Right cardiac atrium (tissue), 5 donors: ENCODE measurements around the gene TFF1. TPM values are rescaled to one million over a fixed set of nuclear protein-coding genes. Genes with fewer than 3 reads are reported as not detected.

ENCODE experiments used
- ATAC-seq, 2 donors: fragments of 200-7000 bp; cut with Tn5 transposase; one replicate each; pipeline versions ENCODE4 v1.8.0 to v1.9.1; 2020; ENCODE audit warnings: moderate library complexity in 2 of 2, mild to moderate bottlenecking in 1 of 2
- DNase-seq, 3 donors: peaks; one replicate each; pipeline ENCODE4 v3.0.0-alpha.2; 2020
- H3K27ac ChIP-seq: one replicate; pipeline ENCODE4 v1.5.1; 2013; ENCODE audit warnings: mild to moderate bottlenecking, low read length, control low read depth, moderate library complexity
- H3K27me3 ChIP-seq: one replicate; pipeline ENCODE4 v1.6.1; 2013; ENCODE audit not compliant: control insufficient read depth, insufficient read depth
- H3K4me1 ChIP-seq: one replicate; pipeline ENCODE4 v1.6.1; 2013; ENCODE audit warnings: low read length; ENCODE audit not compliant: control insufficient read depth, insufficient read depth
- H3K4me3 ChIP-seq: one replicate; pipeline ENCODE4 v1.5.1; 2013; ENCODE audit warnings: low read length, control low read depth
- H3K9me3 ChIP-seq: one replicate; pipeline ENCODE4 v1.6.1; 2013; ENCODE audit warnings: low read length; ENCODE audit not compliant: control insufficient read depth
- WGBS: extraction: QIAGEN DNeasy Blood & Tissue Kit; methylation state at CpG from one replicate; pipeline ENCODE4 v1.1.7; 2013; 5-methylcytosine and 5-hydroxymethylcytosine counted together
- intact Hi-C, 4 donors: fragments of 100-400 bp; cut with DNase I; formaldehyde crosslinking; loops; one replicate each; pipeline versions ENCODE4 v1.11.0 to v1.14.0; 2022 to 2023
- polyA plus RNA-seq: library from polyadenylated mRNA; stranded (reverse); fragments of 200-250 nt; gene quantifications from one replicate; pipeline ENCODE4 v1.2.3, GENCODE V29; 2013
- total RNA-seq, 4 donors: library from RNA; stranded (reverse); fragmentation: NEBNext Ultra II Directional; extraction: Animal tissue kit (Norgen Biotek cat#: 25700); gene quantifications; one replicate each; pipeline ENCODE4 v1.2.1, GENCODE V29; 2021
- donor health status: healthy with polysubstance abuse.
- donor health status: DM: no; HTN: yes; CAD: no.
- donor health status: DM: no; HTN: no; CAD: no.
- donor health status: DM: no; HTN: yes; CAD: no; lungs with severe emphysema.
- donor health status: DM: yes; HTN: yes; CAD: no.

Gene TFF1
- total and polyA plus RNA-seq, 5 donors: not detected

GRCh38 chr21:42321845-42322244, 44.5 kb downstream of the TFF1 start:
- H3K9me3 ChIP-seq: no peaks in the 10 kb centered on the region
- no peak overlapping the region for H3K27ac ChIP-seq
- DNase-seq (no peak), ATAC-seq (no peak)
- intact Hi-C loops: no loop called here
- H3K4me3 ChIP-seq: no peak overlapping the region
- WGBS: 88% methylated on average over 4 of the region's 4 CpGs
- no peaks in the 10 kb centered on the region for H3K4me1 ChIP-seq
- no peaks in the 10 kb centered on the region for H3K27me3 ChIP-seq

DNA sequence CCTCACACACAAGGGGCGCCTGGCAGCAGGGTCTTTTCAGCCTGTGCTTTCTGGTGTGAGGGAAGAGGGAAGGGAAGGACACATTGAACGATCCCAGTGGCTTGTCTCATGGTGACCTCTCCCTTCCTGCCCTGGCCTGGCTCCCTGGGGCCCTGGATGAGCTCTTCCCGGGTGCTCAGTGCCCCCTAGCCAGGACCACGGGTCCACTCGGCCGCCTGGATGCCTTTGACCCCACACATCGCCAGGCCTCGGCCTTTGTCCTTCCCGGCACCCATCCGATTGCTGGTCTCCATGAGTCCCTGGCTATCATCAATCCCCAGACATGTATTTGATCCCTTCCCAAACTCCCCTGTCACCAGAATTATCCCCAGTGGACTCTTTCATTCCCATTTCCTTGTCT, 45.1 kb downstream of the TFF1 start:
- no peaks in the 10 kb centered on the region for H3K9me3 ChIP-seq
- intact Hi-C loops: no loop called here
- H3K27me3 ChIP-seq: no peaks in the 10 kb centered on the region
- 90% methylated on average over 10 of the region's 10 CpGs for WGBS
- H3K27ac ChIP-seq: no peak overlapping the region
- DNase-seq (no peak), ATAC-seq (no peak)
- H3K4me3 ChIP-seq: no peak overlapping the region
- no peaks in the 10 kb centered on the region for H3K4me1 ChIP-seq

GRCh38 chr21:42320791-42321190, 45.5 kb downstream of the TFF1 start:
- DNase-seq (no peak), ATAC-seq (no peak)
- 94% methylated on average over 8 of the region's 8 CpGs for WGBS
- no peaks in the 10 kb centered on the region for H3K27me3 ChIP-seq
- H3K4me3 ChIP-seq: no peak overlapping the region
- no peaks in the 10 kb centered on the region for H3K4me1 ChIP-seq
- H3K9me3 ChIP-seq: no peaks in the 10 kb centered on the region
- intact Hi-C loops: no loop called here
- no peak overlapping the region for H3K27ac ChIP-seq

DNA sequence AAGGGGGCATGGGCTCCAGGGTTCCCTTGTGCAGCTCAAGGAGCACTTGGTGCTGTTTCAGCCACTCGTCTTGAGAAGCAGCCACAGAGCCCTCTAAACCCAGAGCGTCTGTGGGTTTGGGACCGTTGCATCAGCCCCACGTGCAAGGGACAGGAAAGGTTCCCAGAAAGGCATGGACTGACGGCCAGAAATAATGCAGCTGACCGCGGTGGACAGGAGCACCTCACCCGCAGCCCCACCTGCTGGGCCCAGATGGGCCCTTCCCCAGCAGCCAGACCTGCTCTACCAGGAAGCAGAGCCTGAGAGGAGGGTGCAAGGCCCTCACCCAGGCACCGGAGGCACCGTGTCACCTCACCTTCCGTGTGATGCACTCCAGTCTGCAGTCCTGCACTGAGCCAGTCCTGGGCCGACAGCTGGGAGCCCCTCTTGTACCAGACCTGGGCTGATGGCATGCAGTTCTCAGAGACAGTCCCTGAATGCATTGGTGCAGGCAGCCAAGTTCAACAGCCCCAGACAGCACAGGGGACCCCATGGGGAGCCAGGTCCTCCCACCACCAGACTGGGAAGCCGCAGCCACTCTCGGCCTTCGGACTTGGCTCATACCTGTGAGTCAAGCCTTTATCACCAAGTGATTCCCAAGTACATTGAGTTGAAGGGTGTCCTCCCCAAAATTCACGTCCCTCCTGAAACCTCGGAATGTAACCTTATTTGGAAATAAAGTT, 46.3 kb downstream of the TFF1 start:
- 66% methylated on average over 17 of the region's 17 CpGs for WGBS
- DNase-seq (no peak), ATAC-seq (no peak)
- Histone ChIP-seq H3K9me3 (no peaks in the 10 kb centered on the region), H3K4me1 (no peaks in the 10 kb centered on the region), H3K4me3 (no peak overlapping the region), H3K27me3 (no peaks in the 10 kb centered on the region), H3K27ac (no peak overlapping the region)
- intact Hi-C loops: no loop called here

DNA sequence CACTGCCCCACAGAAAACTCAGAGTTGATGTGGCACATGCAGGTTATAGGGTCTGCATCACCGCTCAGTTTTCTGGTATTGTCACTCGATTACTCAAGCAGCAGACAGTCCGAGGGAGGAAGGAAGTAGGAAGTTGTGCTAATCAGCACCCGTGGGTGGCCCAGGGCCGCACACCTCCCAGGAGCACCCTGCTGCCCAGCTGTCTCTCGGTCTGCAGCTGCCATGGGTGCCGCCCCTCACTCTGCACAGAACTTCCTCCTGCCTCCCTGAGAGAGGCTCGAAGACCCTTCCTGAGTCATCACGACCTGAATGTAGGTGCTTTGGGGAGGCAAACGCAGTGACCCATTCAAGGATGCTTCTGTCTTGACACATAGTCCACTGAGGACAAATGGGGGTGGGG, 47.0 kb downstream of the TFF1 start:
- no peak overlapping the region for H3K4me3 ChIP-seq
- H3K27ac ChIP-seq: no peak overlapping the region
- H3K4me1 ChIP-seq: no peaks in the 10 kb centered on the region
- intact Hi-C loops: no loop called here
- no peaks in the 10 kb centered on the region for H3K27me3 ChIP-seq
- no peaks in the 10 kb centered on the region for H3K9me3 ChIP-seq
- 51% methylated on average over 10 of the region's 10 CpGs for WGBS
- DNase-seq (no peak), ATAC-seq (no peak)

GRCh38 chr21:42317826-42318746, 48.2 kb downstream of the TFF1 start:
- Histone ChIP-seq H3K9me3 (no peaks in the 10 kb centered on the region), H3K4me1 (peaks cover 4% of the 10 kb centered on the region), H3K27me3 (no peaks in the 10 kb centered on the region), H3K27ac (no peak overlapping the region), H3K4me3 (no peak overlapping the region)
- DNase-seq (no peak), ATAC-seq (no peak)
- 86% methylated on average over 20 of the region's 20 CpGs for WGBS
- intact Hi-C loops: no loop called here

DNA sequence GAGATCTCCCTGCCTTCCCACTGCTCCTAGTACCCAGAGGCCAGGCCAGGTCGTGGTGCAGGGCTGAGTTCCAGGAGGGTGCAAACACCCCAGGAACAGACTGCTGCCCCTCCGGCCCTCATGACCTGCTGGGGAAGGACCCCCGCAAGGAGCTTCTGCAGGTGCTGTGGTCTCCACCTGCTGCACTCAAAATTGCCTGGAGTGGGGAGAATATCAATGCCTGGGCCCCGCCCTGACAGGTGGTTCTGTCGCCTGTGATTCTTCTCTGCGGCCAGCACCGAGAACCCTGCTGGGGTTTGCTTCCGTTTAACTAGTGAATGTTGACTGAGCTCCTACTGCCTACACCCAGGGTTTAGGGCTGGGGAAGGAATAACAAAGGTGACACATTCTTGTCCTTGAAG, 49.0 kb downstream of the TFF1 start:
- intact Hi-C loops: no loop called here
- Histone ChIP-seq H3K4me1 (peaks cover 6% of the 10 kb centered on the region), H3K27ac (no peak overlapping the region), H3K9me3 (no peaks in the 10 kb centered on the region), H3K27me3 (no peaks in the 10 kb centered on the region), H3K4me3 (no peak overlapping the region)
- 87% methylated on average over 8 of the region's 8 CpGs for WGBS
- ATAC-seq (no peak), DNase-seq (no peak)

DNA sequence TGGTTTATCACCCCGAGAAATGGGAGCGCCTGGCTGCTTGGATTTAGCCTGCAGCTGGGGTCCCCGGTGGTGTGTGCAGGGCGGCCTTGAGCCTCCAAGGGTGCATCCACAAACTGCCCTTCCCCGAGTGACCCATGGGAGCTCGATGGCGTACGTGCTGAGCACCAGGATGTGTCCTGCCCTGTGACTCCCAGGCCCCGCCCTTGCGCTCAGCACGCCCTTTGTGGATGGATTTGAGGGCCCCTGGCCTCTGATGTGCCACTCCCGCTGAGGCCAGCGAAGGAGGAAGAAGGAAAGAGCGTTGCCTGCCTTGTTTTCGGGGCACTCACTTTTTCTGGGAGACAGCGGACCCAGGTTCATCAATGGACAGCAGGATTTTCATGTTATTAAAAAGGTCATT, 49.4 kb downstream of the TFF1 start:
- DNase-seq (no peak), ATAC-seq (no peak)
- Histone ChIP-seq H3K9me3 (no peaks in the 10 kb centered on the region), H3K4me3 (no peak overlapping the region), H3K27me3 (no peaks in the 10 kb centered on the region), H3K27ac (no peak overlapping the region), H3K4me1 (peaks cover 6% of the 10 kb centered on the region)
- 90% methylated on average over 16 of the region's 16 CpGs for WGBS
- intact Hi-C loops: no loop called here

DNA sequence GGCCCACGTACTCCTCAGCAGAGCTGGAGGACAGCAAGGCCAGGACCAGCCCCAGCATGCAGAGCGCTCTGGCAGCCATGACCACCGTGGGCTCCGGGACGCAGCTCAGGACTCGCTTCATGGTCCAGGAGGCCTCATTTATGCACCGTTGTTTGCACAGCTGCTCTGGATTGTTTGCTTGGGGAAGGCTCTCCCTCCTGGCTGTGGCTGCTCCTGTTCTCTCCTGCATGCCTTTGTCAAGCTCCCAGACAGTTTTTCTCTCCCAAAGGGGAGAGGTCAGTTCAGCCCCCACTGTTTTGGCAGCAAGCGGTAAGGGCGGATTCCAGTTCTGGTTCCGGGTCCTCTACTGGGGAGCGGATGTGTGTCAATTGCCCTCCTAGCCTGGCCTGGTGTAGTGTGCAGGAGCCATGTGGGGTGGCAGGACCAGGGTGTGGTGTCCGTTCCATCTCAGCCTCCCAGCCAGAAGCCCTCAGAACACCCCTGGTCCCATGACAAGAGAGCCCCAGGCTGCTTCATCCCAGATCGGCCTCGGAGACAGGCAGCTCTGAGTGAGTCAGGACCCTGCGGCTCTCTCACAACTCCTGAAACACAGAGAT, 50.9 kb downstream of the TFF1 start, which contains the start of gene TFF3:
TSS of gene TFF3 (minus strand) at position 114 of the 596 bp plus-strand sequence. CDS start at position 79, 35 bp downstream.
- H3K4me1 ChIP-seq: peaks cover 6% of the 10 kb centered on the region
- 65% methylated on average over 15 of the region's 15 CpGs for WGBS
- no peaks in the 10 kb centered on the region for H3K27me3 ChIP-seq
- no peak within 1 kb of the TSS for H3K4me3 ChIP-seq
- ATAC-seq (peak; percentile 38 to 84), DNase-seq (no peak)
- no peak within 1 kb of the TSS for H3K27ac ChIP-seq
- intact Hi-C loops: no loop called here
- H3K9me3 ChIP-seq: no peaks in the 10 kb centered on the region

DNA sequence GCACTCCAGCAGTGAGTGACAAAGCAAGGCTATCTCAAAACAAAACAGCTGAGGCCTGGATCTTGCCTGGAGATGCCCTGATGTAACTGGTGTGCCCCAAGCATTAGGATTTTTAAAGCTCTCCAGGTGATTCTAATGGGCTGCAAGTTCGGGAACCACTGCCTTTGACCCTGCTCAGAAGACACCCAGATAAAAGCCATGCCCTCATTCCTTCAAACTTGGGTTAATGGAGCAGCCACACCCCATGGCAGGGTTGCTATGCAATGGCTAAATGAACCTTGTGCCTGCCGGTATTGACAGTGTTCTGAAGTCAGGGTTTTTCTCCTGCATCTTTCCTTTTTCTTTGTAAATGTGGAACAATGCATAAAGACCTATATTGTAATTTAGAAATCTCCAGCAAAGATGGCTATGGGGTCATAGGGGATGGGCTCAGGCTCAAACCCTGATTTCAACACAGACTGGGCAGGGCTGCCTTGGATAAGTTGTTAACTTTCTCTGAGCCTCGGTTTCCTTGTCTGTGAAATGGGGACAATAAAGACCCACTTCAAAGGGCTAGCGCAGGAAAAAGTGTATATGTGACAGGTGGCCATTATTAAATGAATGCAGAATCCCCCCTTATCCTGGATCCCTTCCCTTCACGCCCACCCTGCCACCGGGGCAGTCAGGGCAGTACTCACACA, 51.6 kb downstream of the TFF1 start:
- H3K4me1 ChIP-seq: peaks cover 6% of the 10 kb centered on the region
- no peaks in the 10 kb centered on the region for H3K9me3 ChIP-seq
- WGBS: 90% methylated on average over 6 of the region's 6 CpGs
- ATAC-seq (no peak), DNase-seq (no peak)
- intact Hi-C loops: no loop called here
- no peak overlapping the region for H3K4me3 ChIP-seq
- no peaks in the 10 kb centered on the region for H3K27me3 ChIP-seq
- H3K27ac ChIP-seq: no peak overlapping the region
